GM18498 (cell line): ENCODE measurements around the gene JAGN1.
"Not testable (repeated sequence)": the region's sequence is repeated elsewhere in the genome, so short reads cannot be mapped to it uniquely, and the experiment has no call there.

Experiments
- ATAC-seq: cut with Tn5 transposase; IDR thresholded peaks from one replicate; pipeline ENCODE4 v1.9.1; 2021; ENCODE audit warnings: mild to moderate bottlenecking, moderate library complexity; ENCODE audit not compliant: unreplicated experiment

JAGN1 gene

GRCh38 chr3:9916734-9917680, 26.6 kb downstream of the JAGN1 start, which contains the start of gene IL17RC:
Gene IL17RC, plus strand, starts transcription at chr3:9917098. Its CDS starts 218 bp downstream, at chr3:9917316.
- no peak for ATAC-seq

- no peak for ATAC-seq
Measured at GRCh38 chr3:9917820-9918219, 27.4 kb downstream of the JAGN1 start.

GRCh38 chr3:9918261-9919038, 28.0 kb downstream of the JAGN1 start:
- ATAC-seq, result no peak

- ATAC-seq, result no peak
Measured at GRCh38 chr3:9928158-9928557, 37.7 kb downstream of the JAGN1 start.

GRCh38 chr3:9930804-9931418, 40.5 kb downstream of the JAGN1 start:
- no peak for ATAC-seq

- ATAC-seq, result no peak
Measured at GRCh38 chr3:9932535-9932842, 42.1 kb downstream of the JAGN1 start.

- ATAC-seq, result peak; percentile 74
Measured at GRCh38 chr3:9932843-9933560, 42.6 kb downstream of the JAGN1 start.

GRCh38 chr3:9933561-9934234, 43.3 kb downstream of the JAGN1 start, which contains the start of gene CRELD1:
Gene CRELD1, plus strand, starts transcription at chr3:9933834. Its CDS starts 605 bp downstream, at chr3:9934439.
- peak; percentile 87 for ATAC-seq

GRCh38 chr3:9934235-9934621, 43.8 kb downstream of the JAGN1 start:
- ATAC-seq, result no peak

GRCh38 chr3:9934993-9935392, 44.6 kb downstream of the JAGN1 start:
- ATAC-seq, result no peak

GRCh38 chr3:9935966-9936510, 45.6 kb downstream of the JAGN1 start:
- no peak for ATAC-seq

- no peak for ATAC-seq
Measured at GRCh38 chr3:9937486-9938238, 47.3 kb downstream of the JAGN1 start.

- ATAC-seq, result no peak
Measured at GRCh38 chr3:9938966-9939365, 48.6 kb downstream of the JAGN1 start.

GRCh38 chr3:9939906-9940305, 49.5 kb downstream of the JAGN1 start:
- ATAC-seq, result not testable (repeated sequence)

- no peak for ATAC-seq
Measured at GRCh38 chr3:9940746-9941145, 50.3 kb downstream of the JAGN1 start.

- no peak for ATAC-seq
Measured at GRCh38 chr3:9942164-9942563, 51.8 kb downstream of the JAGN1 start.

- ATAC-seq, result no peak
Measured at GRCh38 chr3:9942934-9943690, 52.7 kb downstream of the JAGN1 start.
